ENCODE data around the gene ZFAND3. TPM values are rescaled to one million over a fixed set of nuclear protein-coding genes. Genes with fewer than 3 reads are reported as not detected.

Gene ZFAND3
- total RNA-seq, 4 donors from 2014 or later = 46.3 to 73.6 (median 49.3) TPM

DNA sequence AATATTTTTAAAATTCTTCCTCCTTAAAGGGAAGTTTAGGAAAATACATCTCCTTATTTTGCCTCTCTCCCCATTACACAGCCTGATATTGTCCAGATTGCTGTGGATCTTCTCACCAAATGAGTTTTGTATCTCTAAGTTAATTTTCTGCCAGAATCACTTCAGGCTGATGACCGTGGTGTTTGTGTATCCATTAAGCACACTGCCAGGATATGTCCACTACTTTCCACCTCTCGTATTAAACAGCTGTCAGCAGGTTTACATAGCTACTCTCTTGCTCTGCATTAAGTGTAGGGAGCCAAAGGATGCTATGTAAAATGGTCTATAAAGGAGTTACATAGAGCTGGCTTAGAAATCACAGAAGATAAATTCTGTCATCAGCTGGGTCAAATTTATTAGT lies 201.1 kb downstream of the ZFAND3 start:
- no peak for ATAC-seq
- TF ChIP-seq, protein P1, sequence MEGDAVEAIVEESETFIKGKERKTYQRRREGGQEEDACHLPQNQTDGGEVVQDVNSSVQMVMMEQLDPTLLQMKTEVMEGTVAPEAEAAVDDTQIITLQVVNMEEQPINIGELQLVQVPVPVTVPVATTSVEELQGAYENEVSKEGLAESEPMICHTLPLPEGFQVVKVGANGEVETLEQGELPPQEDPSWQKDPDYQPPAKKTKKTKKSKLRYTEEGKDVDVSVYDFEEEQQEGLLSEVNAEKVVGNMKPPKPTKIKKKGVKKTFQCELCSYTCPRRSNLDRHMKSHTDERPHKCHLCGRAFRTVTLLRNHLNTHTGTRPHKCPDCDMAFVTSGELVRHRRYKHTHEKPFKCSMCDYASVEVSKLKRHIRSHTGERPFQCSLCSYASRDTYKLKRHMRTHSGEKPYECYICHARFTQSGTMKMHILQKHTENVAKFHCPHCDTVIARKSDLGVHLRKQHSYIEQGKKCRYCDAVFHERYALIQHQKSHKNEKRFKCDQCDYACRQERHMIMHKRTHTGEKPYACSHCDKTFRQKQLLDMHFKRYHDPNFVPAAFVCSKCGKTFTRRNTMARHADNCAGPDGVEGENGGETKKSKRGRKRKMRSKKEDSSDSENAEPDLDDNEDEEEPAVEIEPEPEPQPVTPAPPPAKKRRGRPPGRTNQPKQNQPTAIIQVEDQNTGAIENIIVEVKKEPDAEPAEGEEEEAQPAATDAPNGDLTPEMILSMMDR (IDR thresholded peaks at IDR 0.05) = no peak
- TF ChIP-seq POLR2AphosphoS5 (IDR thresholded peaks at IDR 0.05) = no peak
- H3K36me3 ChIP-seq = no peaks in the 10 kb centered on the region
- peaks cover 10 to 74% (median 24%) of the 10 kb centered on the region in 3 donors for H3K4me1 ChIP-seq
- no peak overlapping the region for H3K4me3 ChIP-seq
- WGBS, 2 donors (ENCODE audit: low coverage in 1 of 2) = 33 to 40% methylated on average over 2 of the region's 2 CpGs
- no peaks in the 10 kb centered on the region for H3K27me3 ChIP-seq
- no peaks in the 10 kb centered on the region for H3K9me3 ChIP-seq
- no peak overlapping the region for H3K27ac ChIP-seq

DNA sequence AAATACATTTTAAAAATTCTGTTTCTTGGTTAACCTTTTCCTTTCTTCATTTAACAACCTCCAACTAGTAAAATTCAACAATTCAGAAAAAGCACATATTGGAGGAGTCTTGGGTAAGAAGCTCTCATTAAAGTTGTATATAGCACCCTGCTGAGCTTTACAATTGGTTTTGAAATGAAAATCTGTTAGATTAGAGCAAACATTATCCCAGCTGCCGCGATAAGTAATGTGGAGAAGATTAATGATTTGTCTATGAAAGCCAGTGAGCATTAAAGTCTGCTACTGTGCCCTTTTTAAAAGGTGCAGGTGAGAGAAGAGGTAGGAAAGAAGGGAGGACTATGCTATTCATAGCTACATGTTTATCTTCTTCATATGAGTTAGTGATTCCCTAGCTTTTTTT lies 201.5 kb downstream of the ZFAND3 start:
- H3K27me3 ChIP-seq = no peaks in the 10 kb centered on the region
- no peak overlapping the region for H3K4me3 ChIP-seq
- peaks cover 7 to 71% (median 20%) of the 10 kb centered on the region in 3 donors for H3K4me1 ChIP-seq
- TF ChIP-seq EP300 (IDR thresholded peaks at IDR 0.05) = no peak
- TF ChIP-seq, protein P1 (IDR thresholded peaks at IDR 0.05) = no peak
- TF ChIP-seq POLR2AphosphoS5 (IDR thresholded peaks at IDR 0.05) = no peak
- TF ChIP-seq POLR2A (IDR thresholded peaks at IDR 0.05) = no peak
- no peak for ATAC-seq
- H3K27ac ChIP-seq = no peak overlapping the region
- no peaks in the 10 kb centered on the region for H3K9me3 ChIP-seq
- H3K36me3 ChIP-seq = no peaks in the 10 kb centered on the region
- 15 to 61% methylated on average over 2 of the region's 2 CpGs for WGBS, 2 donors (ENCODE audit: low coverage in 1 of 2)

DNA sequence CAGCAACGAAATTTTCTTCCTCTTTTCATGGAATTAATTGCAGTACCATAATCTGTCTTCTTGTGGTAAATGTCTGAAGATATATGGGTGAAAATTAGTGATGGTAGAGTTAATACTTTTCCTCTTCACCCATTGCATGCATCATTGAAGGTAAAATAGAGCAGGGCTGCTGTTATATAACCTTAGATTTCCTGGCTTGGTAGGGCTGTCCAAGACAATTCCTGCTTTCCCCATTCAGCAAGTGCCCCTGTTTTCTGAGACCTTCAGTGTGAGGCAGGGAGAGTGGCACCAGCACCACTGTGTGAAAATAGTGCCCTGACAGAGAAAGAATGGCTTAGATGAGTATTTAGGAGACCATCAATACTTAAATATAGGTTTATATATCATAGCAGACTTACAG lies 202.0 kb downstream of the ZFAND3 start:
- 69 to 75% methylated on average over 1 of the region's 1 CpG for WGBS, 2 donors (ENCODE audit: low coverage in 1 of 2)
- no peaks in the 10 kb centered on the region for H3K27me3 ChIP-seq
- H3K4me1 ChIP-seq = peaks cover 7 to 66% (median 17%) of the 10 kb centered on the region in 3 donors
- TF ChIP-seq, protein P1 (IDR thresholded peaks at IDR 0.05) = no peak
- TF ChIP-seq POLR2AphosphoS5 (IDR thresholded peaks at IDR 0.05) (no peak), EP300 (IDR thresholded peaks at IDR 0.05) (no peak), POLR2A (IDR thresholded peaks at IDR 0.05) (no peak)
- H3K4me3 ChIP-seq = no peak overlapping the region
- ATAC-seq = no peak
- no peaks in the 10 kb centered on the region for H3K9me3 ChIP-seq
- H3K36me3 ChIP-seq = no peaks in the 10 kb centered on the region
- no peak overlapping the region for H3K27ac ChIP-seq

DNA sequence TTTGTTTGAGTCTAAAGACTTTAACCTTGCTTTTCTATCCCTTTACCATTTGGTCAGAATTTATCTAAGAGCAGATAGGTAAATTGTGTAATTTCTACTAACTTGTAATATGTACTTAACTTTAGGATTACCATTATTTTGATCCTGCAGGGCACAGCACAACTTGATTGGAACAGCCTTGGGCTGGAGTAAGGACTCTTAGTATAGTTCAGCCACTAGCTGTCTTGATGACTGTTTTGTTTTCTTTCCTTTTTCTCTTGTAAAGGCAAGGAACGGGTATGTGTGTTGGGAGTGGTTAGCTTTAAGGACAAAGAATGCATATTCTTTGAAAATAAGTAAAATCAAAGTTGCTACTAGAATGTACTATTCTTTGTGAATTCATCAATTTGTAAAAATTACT lies 203.2 kb downstream of the ZFAND3 start:
- no peaks in the 10 kb centered on the region for H3K27me3 ChIP-seq
- H3K36me3 ChIP-seq = no peaks in the 10 kb centered on the region
- TF ChIP-seq EP300 (IDR thresholded peaks at IDR 0.05) = no peak
- TF ChIP-seq, protein P1 (IDR thresholded peaks at IDR 0.05) = no peak
- TF ChIP-seq POLR2AphosphoS5 (IDR thresholded peaks at IDR 0.05) = no peak
- no peak for TF ChIP-seq POLR2A (IDR thresholded peaks at IDR 0.05)
- H3K4me3 ChIP-seq = no peak overlapping the region
- H3K27ac ChIP-seq = no peak overlapping the region
- no peaks in the 10 kb centered on the region for H3K9me3 ChIP-seq
- ATAC-seq = no peak
- H3K4me1 ChIP-seq = peaks cover 9 to 63% (median 17%) of the 10 kb centered on the region in 3 donors
- 89 to 100% methylated on average over 1 of the region's 1 CpG for WGBS, 2 donors (ENCODE audit: low coverage in 1 of 2)

DNA sequence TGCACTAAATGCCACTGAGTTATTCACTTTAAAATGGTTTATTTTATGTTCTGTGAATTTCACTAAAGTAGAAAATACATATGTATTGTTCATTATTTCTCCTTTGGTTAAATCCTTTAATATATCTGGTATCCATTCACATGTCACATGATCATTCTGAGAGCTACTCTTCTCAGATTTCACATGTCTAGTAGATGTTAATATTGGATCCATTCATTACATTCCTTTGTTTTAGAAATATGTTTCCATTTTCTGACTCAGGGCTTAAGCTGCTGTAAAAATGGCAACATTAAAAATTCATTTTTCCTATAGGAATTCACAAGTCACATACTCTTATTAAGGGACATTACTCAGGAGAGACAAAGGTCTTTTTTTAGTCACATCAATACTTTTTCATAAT lies 205.4 kb downstream of the ZFAND3 start:
- TF ChIP-seq, protein P1 (IDR thresholded peaks at IDR 0.05) = no peak
- TF ChIP-seq POLR2AphosphoS5 (IDR thresholded peaks at IDR 0.05) (no peak), POLR2A (IDR thresholded peaks at IDR 0.05) (no peak), EP300 (IDR thresholded peaks at IDR 0.05) (no peak)
- no peak overlapping the region for H3K27ac ChIP-seq
- no peaks in the 10 kb centered on the region for H3K36me3 ChIP-seq
- no peaks in the 10 kb centered on the region for H3K9me3 ChIP-seq
- no peak for ATAC-seq
- H3K27me3 ChIP-seq = no peaks in the 10 kb centered on the region
- H3K4me1 ChIP-seq = peaks cover 10 to 59% (median 17%) of the 10 kb centered on the region in 3 donors
- no peak overlapping the region for H3K4me3 ChIP-seq
